HepG2 (cell line): Measurements from ENCODE around the gene MORN5. TPM values are rescaled to one million over a fixed set of nuclear protein-coding genes. Genes with fewer than 3 reads are reported as not detected.

ENCODE experiments used
- ATAC-seq: fragments of 200-7000 bp; cut with Tn5 transposase; 3 replicates; pipeline ENCODE4 v1.9.1; 2020; ENCODE audit warnings: mild to moderate bottlenecking, moderate library complexity
- BruUV-seq: library from RNA; stranded (reverse); fragments of 400-500 nt; replicated peaks from 2 replicates; lab custom pipeline; 2021; lab: Mats Ljungman, UMichigan
- CTCF ChIA-PET: fragments of 300-600 bp; formaldehyde crosslinking; extraction: SDS; loops from one replicate; lab custom pipeline; 2021; ENCODE audit warnings: low total read pairs, inconsistent platforms, low intra/inter-chr PET ratio; lab: Yijun Ruan, JAX
- POLR2A ChIA-PET: fragments of 350-600 bp; sonication (Branson Sonifier 250); formaldehyde crosslinking; loops from one replicate; lab custom pipeline; 2020; ENCODE audit warnings: antibody characterized with exemption, inconsistent platforms; lab: Yijun Ruan, JAX
- DNase-seq: peaks from one replicate; pipeline ENCODE4 v3.0.0-alpha.2; 2015; ENCODE audit warnings: low spot score
- FAIRE-seq: peaks from 3 replicates; lab custom pipeline; 2011; peaks lifted over from hg19 to GRCh38; lab: Jason Lieb, UNC
- H2AFZ ChIP-seq: one replicate; pipeline ENCODE4 v1.6.1; 2011; ENCODE audit warnings: low read length, inconsistent platforms
- H3K27ac ChIP-seq: fragments of 300-600 bp; 3 replicates; pipeline ENCODE4 v1.8.0; 2011; ENCODE audit warnings: mixed run types, mild to moderate bottlenecking, mixed read lengths, low read length, inconsistent platforms; ENCODE audit not compliant: insufficient read depth; ENCODE audit errors: extremely low read length
- H3K27me3 ChIP-seq, 2 experiments: fragments of 200-600 bp in 1 of 2; 2 replicates in 1 of 2; 3 replicates in 1 of 2; pipeline versions ENCODE4 v1.6.0 to v1.8.0; 2011; ENCODE audit warnings: low read length in 2 of 2, mild to moderate bottlenecking in 2 of 2, moderate library complexity in 2 of 2, inconsistent platforms in 1 of 2; ENCODE audit not compliant: insufficient read depth in 2 of 2, control insufficient read depth in 1 of 2
- H3K36me3 ChIP-seq, 2 experiments: fragments of 200-600 bp in 1 of 2; replicated peaks in 1 of 2; 2 replicates in 1 of 2; 3 replicates in 1 of 2; pipeline versions ENCODE4 v1.5.1 to v1.8.0; 2011; ENCODE audit warnings: low read length in 2 of 2, inconsistent platforms in 1 of 2; ENCODE audit not compliant: insufficient read depth in 2 of 2, control insufficient read depth in 1 of 2
- H3K4me1 ChIP-seq: 2 replicates; pipeline ENCODE4 v1.5.1; 2012; ENCODE audit warnings: low read length, inconsistent platforms; ENCODE audit not compliant: insufficient read depth
- H3K4me2 ChIP-seq: 2 replicates; pipeline ENCODE4 v1.6.0; 2011; ENCODE audit warnings: low read depth, low read length, inconsistent platforms
- H3K4me3 ChIP-seq, 3 experiments: fragments of 200-600 bp in 1 of 3; sonication (generic), shearing (Covaris generic) in 1 of 3; replicated peaks in 1 of 3; 2 replicates each; pipeline ENCODE4 v1.5.1; 2011 to 2016; ENCODE audit warnings: low read length in 3 of 3, inconsistent platforms in 2 of 3, low read depth in 2 of 3, mild to moderate bottlenecking in 2 of 3, control low read depth in 1 of 3, mixed read lengths in 1 of 3; ENCODE audit not compliant: insufficient read depth in 1 of 3
- H3K79me2 ChIP-seq: one replicate; pipeline ENCODE4 v1.6.1; 2011; ENCODE audit warnings: low read length, inconsistent platforms; ENCODE audit not compliant: insufficient read depth
- H3K9ac ChIP-seq: 2 replicates; pipeline ENCODE4 v1.6.0; 2011; ENCODE audit warnings: mild to moderate bottlenecking, low read depth, low read length, inconsistent platforms; ENCODE audit not compliant: insufficient read depth
- H3K9me3 ChIP-seq: 2 replicates; pipeline ENCODE4 v1.5.1; 2012; ENCODE audit warnings: mild to moderate bottlenecking, low read length
- H4K20me1 ChIP-seq: 2 replicates; pipeline ENCODE4 v1.6.0; 2011; ENCODE audit warnings: inconsistent platforms, mild to moderate bottlenecking, low read length, moderate library complexity; ENCODE audit not compliant: insufficient read depth
- GABPB1 ChIP-seq: IDR thresholded peaks from 2 replicates; pipeline ENCODE4 v1.6.1; 2016; ENCODE audit warnings: mild to moderate bottlenecking, missing genetic modification reagents, moderate library complexity, missing compliant biosample characterization
- HNRNPL ChIP-seq: fragments of 200-400 bp; formaldehyde crosslinking; IDR thresholded peaks from 2 replicates; pipeline ENCODE4 v1.6.1; 2017; ENCODE audit warnings: mild to moderate bottlenecking, low read depth, low read length
- NAIF1 ChIP-seq: sonication (generic); formaldehyde crosslinking; IDR thresholded peaks from 2 replicates; pipeline ENCODE4 v1.5.0; 2020; ENCODE audit warnings: mild to moderate bottlenecking, missing genetic modification reagents, borderline replicate concordance
- TEAD3 ChIP-seq: optimal IDR thresholded peaks from 2 replicates; pipeline ENCODE3; 2016; ENCODE audit warnings: borderline replicate concordance
- ZNF569 ChIP-seq: sonication (generic); formaldehyde crosslinking; IDR thresholded peaks from 2 replicates; pipeline ENCODE4 v1.5.0; 2020; ENCODE audit warnings: mild to moderate bottlenecking, missing genetic modification reagents, moderate library complexity, borderline replicate concordance
- ZNF687 ChIP-seq: sonication (generic); formaldehyde crosslinking; IDR thresholded peaks from 2 replicates; pipeline ENCODE4 v1.5.1; 2020; ENCODE audit warnings: mild to moderate bottlenecking, missing genetic modification reagents, moderate library complexity
- WGBS: methylation state at CpG from one replicate; pipeline ENCODE4 v1.1.6; 2017; ENCODE audit warnings: low lambda C conversion rate; 5-methylcytosine and 5-hydroxymethylcytosine counted together
- in situ Hi-C: cut with HindIII; loops from 2 replicates; pipeline ENCODE4 v1.10.0; 2017; ENCODE audit warnings: low pct_unique_long_range_greater_than_20kb; ENCODE audit not compliant: extremely low pct_ligation_motif_present
- intact Hi-C: fragments of 100-400 bp; cut with micrococcal nuclease; formaldehyde crosslinking; loops from one replicate; pipeline ENCODE4 v1.10.0; 2022; ENCODE audit not compliant: unreplicated experiment
- polyA plus RNA-seq, 8 experiments: library from polyadenylated mRNA; depleted of rRNA in 3 of 8; stranded (reverse) in 7 of 8; unstranded in 1 of 8; fragments of >200 nt; fragmentation: Illumina TruSeq in 4 of 8; extraction: Trizol in 4 of 8; gene quantifications; 2 replicates each; pipeline versions ENCODE4 v1.2.1 to v1.2.3, GENCODE V29; 2011 to 2016; ENCODE audit warnings: low read depth in 4 of 8, missing spikeins in 1 of 8, mixed read lengths in 1 of 8; ENCODE audit not compliant: insufficient read depth in 1 of 8
- total RNA-seq, 5 experiments: library from RNA; depleted of rRNA; stranded (reverse); fragments of >200 nt; fragmentation: Illumina TruSeq; extraction: Trizol; gene quantifications; 2 replicates each; pipeline ENCODE4 v1.2.3, GENCODE V29; 2016; ENCODE audit warnings: low read depth in 1 of 5
- TF ChIP-seq, protein P1 (sequence below): sonication (generic); formaldehyde crosslinking; IDR thresholded peaks from 2 replicates; pipeline ENCODE4 v1.4.0; 2020; ENCODE audit warnings: missing genetic modification reagents, borderline replicate concordance
- TF ChIP-seq, protein P2 (sequence below): IDR thresholded peaks from 2 replicates; pipeline ENCODE4 v1.6.1; 2016; ENCODE audit warnings: control low read depth

MORN5 gene
- total and polyA plus RNA-seq, 2 of the 13 experiments (the other 11 are each of a cell fraction or from before 2014, with no cell fraction given), result not detected

DNA sequence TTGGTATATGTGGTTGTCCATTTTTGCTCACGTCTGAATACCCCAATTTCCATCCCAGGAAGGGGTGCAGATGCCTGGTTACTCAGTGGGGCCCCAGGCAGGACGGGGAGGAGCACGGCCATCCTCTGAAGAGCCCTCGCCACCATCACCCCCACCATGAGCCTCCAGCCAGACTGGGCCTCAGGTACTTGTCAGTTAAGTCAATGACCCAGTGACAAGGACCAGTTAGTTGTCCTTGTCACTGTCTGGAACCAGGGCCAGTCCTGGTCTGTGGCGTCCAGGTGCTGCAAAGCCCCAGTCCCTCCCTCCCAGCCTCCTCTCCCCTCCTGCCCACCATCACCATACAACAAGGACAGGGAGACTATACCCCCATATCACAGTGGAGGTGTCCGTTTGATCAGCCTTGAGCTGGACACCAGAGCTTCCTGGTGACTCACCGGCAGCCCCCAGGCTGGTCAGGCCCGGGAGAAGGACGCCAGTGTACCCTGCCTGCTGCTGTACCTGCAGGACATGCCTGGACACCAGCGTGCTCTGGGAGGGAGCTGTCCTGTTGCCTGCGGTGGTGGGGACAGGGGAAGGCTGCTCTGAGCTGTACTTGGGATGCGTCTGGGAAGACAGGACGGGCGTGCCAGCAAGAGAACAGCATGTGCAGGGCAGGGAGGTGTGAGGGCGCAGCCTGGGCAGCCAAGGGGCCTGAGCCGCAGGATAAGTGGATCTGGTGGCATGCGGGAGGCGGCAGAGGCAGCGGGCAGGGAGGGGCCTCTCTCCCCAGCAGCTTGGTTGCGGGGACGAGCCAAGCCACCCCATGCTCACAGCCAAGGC, 34.0 kb upstream of the MORN5 start (continued):
- TF ChIP-seq HNRNPL (0 out of 2 replicates have a peak, but pooled peaks have one; percentile 50), ZNF569 (CRISPR knock-in tag) (no peak)

GRCh38 chr9:122126331-122127261, 33.1 kb upstream of the MORN5 start:
- in situ Hi-C loops, result loop anchor here (10.0 kb wide), 1 partner anchor 328 kb away; no protein-coding TSS in a partner anchor
- peak; percentile 34 for ATAC-seq
- intact Hi-C loops, result no loop called here
- Histone ChIP-seq H3K27ac (no peak overlapping the region), H4K20me1 (no peaks in the 10 kb centered on the region), H3K4me2 (peak overlapping the region; percentile 72), H3K36me3 (no peaks in the 10 kb centered on the region), H3K9me3 (no peaks in the 10 kb centered on the region), H3K79me2 (no peaks in the 10 kb centered on the region), H2AFZ (no peak overlapping the region), H3K4me1 (peaks cover 25% of the 10 kb centered on the region), H3K27me3 (peaks cover 0 to 13% of the 10 kb centered on the region in 2 experiments; a peak in 1 of 5 replicates), H3K4me3 (peak overlapping the region in 2 of 3 experiments; percentile 44 to 64; a peak in 4 of 6 replicates), H3K9ac (no peak overlapping the region)
- 76% methylated on average over 53 of the region's 64 CpGs for whole genome bisulfite sequencing
- ChIA-PET CTCF (interaction anchor here (1.4 to 6.0 kb wide), 5 partner anchors 18 to 684 kb away, joined by 5 to 95 read pairs (median 7); partner anchors contain the start of genes MRRF and RBM18), POLR2A (no interaction called here)
- no peak for FAIRE-seq
- no TSS peak for BruUV-seq
- DNase-seq, result peak; percentile 35
- no peak for TF ChIP-seq NAIF1
- TF ChIP-seq, protein P1, sequence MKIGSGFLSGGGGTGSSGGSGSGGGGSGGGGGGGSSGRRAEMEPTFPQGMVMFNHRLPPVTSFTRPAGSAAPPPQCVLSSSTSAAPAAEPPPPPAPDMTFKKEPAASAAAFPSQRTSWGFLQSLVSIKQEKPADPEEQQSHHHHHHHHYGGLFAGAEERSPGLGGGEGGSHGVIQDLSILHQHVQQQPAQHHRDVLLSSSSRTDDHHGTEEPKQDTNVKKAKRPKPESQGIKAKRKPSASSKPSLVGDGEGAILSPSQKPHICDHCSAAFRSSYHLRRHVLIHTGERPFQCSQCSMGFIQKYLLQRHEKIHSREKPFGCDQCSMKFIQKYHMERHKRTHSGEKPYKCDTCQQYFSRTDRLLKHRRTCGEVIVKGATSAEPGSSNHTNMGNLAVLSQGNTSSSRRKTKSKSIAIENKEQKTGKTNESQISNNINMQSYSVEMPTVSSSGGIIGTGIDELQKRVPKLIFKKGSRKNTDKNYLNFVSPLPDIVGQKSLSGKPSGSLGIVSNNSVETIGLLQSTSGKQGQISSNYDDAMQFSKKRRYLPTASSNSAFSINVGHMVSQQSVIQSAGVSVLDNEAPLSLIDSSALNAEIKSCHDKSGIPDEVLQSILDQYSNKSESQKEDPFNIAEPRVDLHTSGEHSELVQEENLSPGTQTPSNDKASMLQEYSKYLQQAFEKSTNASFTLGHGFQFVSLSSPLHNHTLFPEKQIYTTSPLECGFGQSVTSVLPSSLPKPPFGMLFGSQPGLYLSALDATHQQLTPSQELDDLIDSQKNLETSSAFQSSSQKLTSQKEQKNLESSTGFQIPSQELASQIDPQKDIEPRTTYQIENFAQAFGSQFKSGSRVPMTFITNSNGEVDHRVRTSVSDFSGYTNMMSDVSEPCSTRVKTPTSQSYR (CRISPR knock-in tag), result peak; percentile 28; the same call in 1 of the 2 replicates
- peak; percentile 84 for TF ChIP-seq TEAD3 (CRISPR knock-in tag)
- TF ChIP-seq ZNF687 (CRISPR knock-in tag), result peak; percentile 2; the same call in 1 of the 2 replicates
- TF ChIP-seq, protein P2, sequence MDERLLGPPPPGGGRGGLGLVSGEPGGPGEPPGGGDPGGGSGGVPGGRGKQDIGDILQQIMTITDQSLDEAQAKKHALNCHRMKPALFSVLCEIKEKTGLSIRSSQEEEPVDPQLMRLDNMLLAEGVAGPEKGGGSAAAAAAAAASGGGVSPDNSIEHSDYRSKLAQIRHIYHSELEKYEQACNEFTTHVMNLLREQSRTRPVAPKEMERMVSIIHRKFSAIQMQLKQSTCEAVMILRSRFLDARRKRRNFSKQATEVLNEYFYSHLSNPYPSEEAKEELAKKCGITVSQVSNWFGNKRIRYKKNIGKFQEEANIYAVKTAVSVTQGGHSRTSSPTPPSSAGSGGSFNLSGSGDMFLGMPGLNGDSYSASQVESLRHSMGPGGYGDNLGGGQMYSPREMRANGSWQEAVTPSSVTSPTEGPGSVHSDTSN (CRISPR knock-in tag), result no peak
- TF ChIP-seq GABPB1 (CRISPR knock-in tag), result 0 out of 2 replicates have a peak, but pooled peaks have one; percentile 2
